Upper lobe of left lung (tissue), 6 donors: ENCODE measurements around the gene ZNF177. TPM values are rescaled to one million over a fixed set of nuclear protein-coding genes. Genes with fewer than 3 reads are reported as not detected.

Source experiments
- ATAC-seq, 2 donors: fragments of 200-7000 bp; cut with Tn5 transposase; one replicate each; pipeline ENCODE4 v1.9.1; 2022; ENCODE audit warnings: mild to moderate bottlenecking in 2 of 2, moderate library complexity in 2 of 2; ENCODE audit not compliant: low FRiP score in 2 of 2
- DNase-seq, 2 donors: peaks; one replicate each; pipeline ENCODE4 v3.0.0-alpha.2; 2019 to 2020
- H3K27ac ChIP-seq, 4 donors: fragments of 200-600 bp; sonication (generic); one replicate each; pipeline ENCODE4 v1.5.1; 2016 to 2019
- H3K27me3 ChIP-seq, 4 donors: fragments of 200-600 bp; sonication (generic); one replicate each; pipeline ENCODE4 v1.5.1; 2017 to 2019
- H3K36me3 ChIP-seq, 4 donors: fragments of 200-600 bp; sonication (generic); one replicate each; pipeline ENCODE4 v1.5.1; 2016 to 2019
- H3K4me1 ChIP-seq, 4 donors: fragments of 200-600 bp; sonication (generic); one replicate each; pipeline ENCODE4 v1.5.1; 2018 to 2019
- H3K4me3 ChIP-seq, 4 donors: fragments of 200-600 bp; sonication (generic); one replicate each; pipeline ENCODE4 v1.5.1; 2017 to 2019; ENCODE audit warnings: mild to moderate bottlenecking in 2 of 4, moderate library complexity in 1 of 4
- H3K9me3 ChIP-seq, 4 donors: fragments of 200-600 bp; sonication (generic); one replicate each; pipeline ENCODE4 v1.5.1; 2018 to 2019
- EP300 ChIP-seq, 4 donors: sonication (generic); formaldehyde crosslinking; IDR thresholded peaks; one replicate each; pipeline ENCODE4 v1.5.1; 2017; ENCODE audit warnings: antibody characterized with exemption in 4 of 4, control low read depth in 2 of 4
- POLR2A ChIP-seq, 4 donors: fragments of 450-650 bp; IDR thresholded peaks; one replicate each; pipeline ENCODE4 v1.5.1; 2016 to 2017; ENCODE audit warnings: antibody characterized with exemption in 4 of 4, mild to moderate bottlenecking in 2 of 4
- POLR2AphosphoS5 ChIP-seq, 2 donors: sonication (generic); formaldehyde crosslinking; IDR thresholded peaks; one replicate each; pipeline ENCODE4 v1.5.1; 2017; ENCODE audit warnings: antibody characterized with exemption in 2 of 2
- WGBS, 2 donors: methylation state at CpG; one replicate each; pipeline ENCODE4 v1.1.5; 2017 to 2018; 5-methylcytosine and 5-hydroxymethylcytosine counted together
- total RNA-seq, 6 donors: library from RNA; depleted of rRNA in 4 of 6; stranded (reverse); fragments of >200 nt in 4 of 6; gene quantifications; one replicate each; pipeline versions ENCODE4 v1.1.0 to v1.2.1, GENCODE V29; 2016 to 2021
- TF ChIP-seq, protein P1 (sequence below), 6 experiments: fragments of 450-650 bp in 4 of 6; fragments of 200-600 bp in 2 of 6; sonication (generic) in 2 of 6; IDR thresholded peaks; one replicate each; pipeline ENCODE4 v1.5.1; 2016 to 2019; ENCODE audit warnings: antibody characterized with exemption in 6 of 6
- donor health status: DM: no; HTN: no; CAD: no; lungs with moderate emphysema.
- donor health status: DM: no; HTN: yes; CAD: no; lungs with severe emphysema.

The ZNF177 gene
- total RNA-seq, 6 donors from 2014 or later, result 1.1 to 19.9 (median 1.4) TPM

DNA sequence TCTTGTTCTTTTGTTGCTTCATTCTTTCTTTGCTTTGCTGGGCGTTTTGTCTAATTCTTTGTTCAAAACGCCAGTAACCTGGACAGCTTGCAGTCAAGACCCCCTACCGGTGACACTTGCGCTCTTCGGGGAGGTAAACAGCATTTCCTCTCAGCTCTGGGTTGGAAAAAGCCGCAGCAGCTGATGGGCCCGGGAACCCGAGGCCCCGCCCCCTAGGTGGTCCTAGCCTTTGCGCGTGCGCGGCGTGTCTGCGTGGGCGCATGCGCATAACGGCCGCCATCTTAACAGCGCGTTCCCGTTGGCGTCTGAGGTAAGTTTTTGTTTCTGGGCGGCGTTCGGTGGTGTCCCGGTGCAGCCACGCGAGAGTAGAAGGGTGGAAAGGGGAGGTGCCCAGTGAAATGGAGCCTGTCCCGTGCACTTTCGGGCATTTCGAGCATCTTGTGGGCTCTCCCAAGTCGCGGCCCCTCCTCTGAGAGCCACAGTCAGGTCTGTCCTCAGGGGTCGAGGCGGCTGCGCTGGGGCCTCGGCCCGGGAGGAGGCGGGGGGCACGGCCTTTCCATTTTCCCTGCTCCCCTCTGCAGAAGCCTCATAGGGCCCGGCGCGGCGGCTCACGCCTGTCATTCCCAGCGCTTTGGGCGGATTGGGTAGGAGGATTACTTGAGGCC, 38.8 kb upstream of the ZNF177 start, which contains the start of gene ZNF559:
ZNF559 (plus strand) TSS at position 261 of the 665 bp plus-strand sequence. CDS start 14,371 bp downstream, outside the sequence.
- Histone ChIP-seq H3K27ac (peak within 1 kb of the TSS; percentile 77 to 93 (median 90)), H3K4me1 (peaks cover 4 to 15% (median 8%) of the 10 kb centered on the region in 4 donors), H3K27me3 (no peaks in the 10 kb centered on the region), H3K4me3 (peak within 1 kb of the TSS; percentile 52 to 89 (median 77)), H3K36me3 (peaks cover 0 to 13% (median 6%) of the 10 kb centered on the region in 4 donors), H3K9me3 (peaks cover 0 to 38% (median 34%) of the 10 kb centered on the region in 4 donors)
- WGBS, 2 donors, result 0 to 1% methylated on average over 17 to 34 of the region's 48 CpGs
- DNase-seq (peak; percentile 93 to 98), ATAC-seq (peak; percentile 97 to 98)
- TF ChIP-seq POLR2AphosphoS5 (IDR thresholded peaks at IDR 0.05), result peak; percentile 34 to 62
- TF ChIP-seq, protein P1, sequence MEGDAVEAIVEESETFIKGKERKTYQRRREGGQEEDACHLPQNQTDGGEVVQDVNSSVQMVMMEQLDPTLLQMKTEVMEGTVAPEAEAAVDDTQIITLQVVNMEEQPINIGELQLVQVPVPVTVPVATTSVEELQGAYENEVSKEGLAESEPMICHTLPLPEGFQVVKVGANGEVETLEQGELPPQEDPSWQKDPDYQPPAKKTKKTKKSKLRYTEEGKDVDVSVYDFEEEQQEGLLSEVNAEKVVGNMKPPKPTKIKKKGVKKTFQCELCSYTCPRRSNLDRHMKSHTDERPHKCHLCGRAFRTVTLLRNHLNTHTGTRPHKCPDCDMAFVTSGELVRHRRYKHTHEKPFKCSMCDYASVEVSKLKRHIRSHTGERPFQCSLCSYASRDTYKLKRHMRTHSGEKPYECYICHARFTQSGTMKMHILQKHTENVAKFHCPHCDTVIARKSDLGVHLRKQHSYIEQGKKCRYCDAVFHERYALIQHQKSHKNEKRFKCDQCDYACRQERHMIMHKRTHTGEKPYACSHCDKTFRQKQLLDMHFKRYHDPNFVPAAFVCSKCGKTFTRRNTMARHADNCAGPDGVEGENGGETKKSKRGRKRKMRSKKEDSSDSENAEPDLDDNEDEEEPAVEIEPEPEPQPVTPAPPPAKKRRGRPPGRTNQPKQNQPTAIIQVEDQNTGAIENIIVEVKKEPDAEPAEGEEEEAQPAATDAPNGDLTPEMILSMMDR (IDR thresholded peaks at IDR 0.05), result peak in 5 of 6 experiments; percentile 16 to 40 (median 22)
- TF ChIP-seq EP300 (IDR thresholded peaks at IDR 0.05), result no peak
- peak in 2 of 4 donors; percentile 38 to 58 for TF ChIP-seq POLR2A (IDR thresholded peaks at IDR 0.05)

DNA sequence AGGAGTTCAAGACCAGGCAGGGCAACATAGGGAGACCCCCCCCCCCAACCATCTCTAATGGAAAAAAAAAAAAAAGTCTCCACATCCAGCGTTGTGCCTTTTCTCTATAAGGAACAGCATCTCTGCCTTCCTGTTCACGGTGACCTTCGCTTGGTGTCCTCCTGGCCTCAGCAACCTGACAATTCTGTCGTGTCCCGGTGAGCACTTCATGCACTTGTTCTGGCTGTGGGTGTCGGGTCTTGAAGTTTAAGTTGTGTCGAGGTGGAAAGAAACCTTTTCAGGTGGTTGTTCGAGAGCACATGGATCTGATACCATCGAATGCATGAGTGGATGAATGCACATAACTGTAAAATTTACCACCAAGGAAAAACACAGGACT, 38.2 kb upstream of the ZNF177 start:
- peak overlapping the region; percentile 77 to 93 (median 90) for H3K27ac ChIP-seq
- peaks cover under 1 to 43% (median 39%) of the 10 kb centered on the region in 4 donors for H3K9me3 ChIP-seq

DNA sequence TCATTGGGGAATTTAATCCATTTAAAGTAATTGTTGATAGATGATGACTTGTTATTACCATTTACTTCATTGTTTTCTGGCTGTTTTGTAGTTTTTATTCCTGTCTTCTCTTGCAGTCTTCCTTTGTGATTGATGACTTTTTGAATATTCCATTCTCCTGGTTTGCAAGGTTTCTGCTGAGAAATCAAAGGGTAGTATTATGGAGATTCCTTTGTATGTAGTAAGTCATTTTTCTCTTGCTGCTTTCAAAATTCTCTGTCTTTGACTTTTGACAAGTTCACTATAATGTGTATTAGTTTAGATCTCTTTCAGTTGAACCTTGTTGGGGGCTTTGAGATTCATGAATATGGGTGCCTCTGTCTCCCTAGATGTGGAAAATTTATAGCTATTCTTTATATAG, 32.8 kb upstream of the ZNF177 start:
- Histone ChIP-seq H3K4me1 (peaks cover 0 to under 1% (median under 1%) of the 10 kb centered on the region in 4 donors), H3K27me3 (no peaks in the 10 kb centered on the region), H3K36me3 (peaks cover 0 to 45% (median 30%) of the 10 kb centered on the region in 4 donors), H3K27ac (no peak overlapping the region), H3K4me3 (no peak overlapping the region), H3K9me3 (peaks cover 48 to 90% (median 86%) of the 10 kb centered on the region in 4 donors)
- ATAC-seq (no peak), DNase-seq (no peak)
- no peak for TF ChIP-seq POLR2AphosphoS5 (IDR thresholded peaks at IDR 0.05)
- TF ChIP-seq EP300 (IDR thresholded peaks at IDR 0.05), result no peak
- TF ChIP-seq, protein P1 (IDR thresholded peaks at IDR 0.05), result no peak
- TF ChIP-seq POLR2A (IDR thresholded peaks at IDR 0.05), result no peak

More for the DNA sequence above, 38.2 kb upstream of the ZNF177 start:
- no peak for TF ChIP-seq POLR2AphosphoS5 (IDR thresholded peaks at IDR 0.05)
- TF ChIP-seq, protein P1 (IDR thresholded peaks at IDR 0.05), result no peak
- Histone ChIP-seq H3K4me3 (peak overlapping the region; percentile 52 to 89 (median 77)), H3K36me3 (peaks cover 0 to 13% (median 7%) of the 10 kb centered on the region in 4 donors), H3K27me3 (no peaks in the 10 kb centered on the region), H3K4me1 (peaks cover 4 to 15% (median 8%) of the 10 kb centered on the region in 4 donors)
- DNase-seq (no peak), ATAC-seq (no peak)
- WGBS, 2 donors, result 38 to 45% methylated on average over 8 to 9 of the region's 9 CpGs

DNA sequence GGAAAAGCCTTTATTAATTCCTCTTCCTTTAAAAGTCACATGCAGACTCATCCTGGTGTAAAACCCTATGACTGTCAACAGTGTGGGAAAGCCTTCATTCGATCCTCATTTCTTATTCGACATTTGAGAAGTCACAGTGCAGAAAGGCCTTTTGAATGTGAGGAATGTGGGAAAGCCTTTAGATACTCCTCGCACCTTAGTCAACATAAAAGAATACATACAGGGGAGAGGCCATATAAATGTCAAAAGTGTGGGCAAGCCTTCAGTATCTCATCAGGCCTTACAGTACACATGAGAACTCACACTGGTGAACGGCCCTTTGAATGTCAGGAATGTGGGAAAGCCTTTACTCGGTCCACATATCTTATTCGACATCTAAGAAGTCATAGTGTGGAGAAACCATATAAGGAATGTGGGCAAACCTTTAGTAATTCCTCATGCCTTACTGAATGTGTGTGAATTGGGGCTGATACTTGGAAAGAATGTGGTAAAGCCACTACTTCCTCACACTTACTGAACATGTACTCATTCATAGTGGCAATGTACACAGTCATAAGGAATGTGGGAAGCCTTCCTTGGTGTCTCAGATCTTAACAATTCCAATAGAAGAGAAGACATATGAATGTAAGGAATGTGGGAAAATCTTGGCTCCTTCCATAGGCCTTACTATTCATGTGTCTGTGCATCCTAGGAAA, 20.1 kb upstream of the ZNF177 start:
- no peaks in the 10 kb centered on the region for H3K27me3 ChIP-seq
- H3K36me3 ChIP-seq, result peaks cover 10 to 68% (median 54%) of the 10 kb centered on the region in 4 donors
- 95% methylated on average over 6 of the region's 6 CpGs for WGBS, 2 donors

More for the DNA sequence above, 20.1 kb upstream of the ZNF177 start:
- Histone ChIP-seq H3K9me3 (peaks cover 95 to 100% (median 99%) of the 10 kb centered on the region in 4 donors), H3K4me1 (no peaks in the 10 kb centered on the region), H3K27ac (no peak overlapping the region), H3K4me3 (no peak overlapping the region)
- TF ChIP-seq POLR2A (IDR thresholded peaks at IDR 0.05) (no peak), POLR2AphosphoS5 (IDR thresholded peaks at IDR 0.05) (no peak), EP300 (IDR thresholded peaks at IDR 0.05) (no peak)
- TF ChIP-seq, protein P1 (IDR thresholded peaks at IDR 0.05), result no peak
- ATAC-seq (no peak), DNase-seq (no peak)
